ENCODE results near the gene DNAJC19.

GRCh38 chr3:181025204-181025603, 35.7 kb upstream of the DNAJC19 start:
- no peak for TF ChIP-seq FOXP2 (optimal IDR thresholded peaks at IDR 0.05; ENCODE audit: control extremely low read depth, extremely low read length, insufficient read depth)
- no peak for TF ChIP-seq POLR2AphosphoS5 (IDR thresholded peaks at IDR 0.05; ENCODE audit: borderline replicate concordance, low read depth, low read length)
- no peak for TF ChIP-seq EZH2 (IDR thresholded peaks at IDR 0.05)
